Endothelial cell of umbilical vein (primary cell): ENCODE data around the gene ABCC4. TPM values are rescaled to one million over a fixed set of nuclear protein-coding genes. Genes with fewer than 3 reads are reported as not detected.

Source experiments
- BruUV-seq: library from RNA; stranded (reverse); fragments of 400-500 nt; replicated peaks from 2 replicates; lab custom pipeline; 2021; lab: Mats Ljungman, UMichigan
- CTCF ChIA-PET: fragments of 300-600, 350-600 bp; sonication (Branson Sonifier 250); formaldehyde crosslinking; loops from one replicate; lab custom pipeline; 2021; ENCODE audit warnings: antibody characterized with exemption, inconsistent platforms; lab: Charles Lee
- POLR2A ChIA-PET: fragments of 300-600, 350-600 bp; sonication (Branson Sonifier 250); formaldehyde crosslinking; loops from one replicate; lab custom pipeline; 2021; ENCODE audit warnings: antibody characterized with exemption, inconsistent platforms; lab: Charles Lee
- DNase-seq: peaks from one replicate; pipeline ENCODE4 v3.0.0-alpha.2; 2011; ENCODE audit warnings: low read depth, low spot score
- FAIRE-seq: peaks from 2 replicates; lab custom pipeline; 2011; peaks lifted over from hg19 to GRCh38; lab: Jason Lieb, UNC
- H2AFZ ChIP-seq: 2 replicates; pipeline ENCODE4 v1.6.0; 2012; ENCODE audit warnings: low read depth, low read length, control low read depth, inconsistent platforms
- H3K27ac ChIP-seq: 2 replicates; pipeline ENCODE4 v1.5.1; 2011; ENCODE audit warnings: low read depth, mild to moderate bottlenecking, control low read depth, low read length, moderate library complexity; ENCODE audit not compliant: insufficient read depth
- H3K27me3 ChIP-seq, 2 experiments: 2 replicates each; pipeline versions ENCODE4 v1.6.0 to v1.6.1; 2011; ENCODE audit warnings: low read length in 2 of 2, mixed read lengths in 1 of 2; ENCODE audit not compliant: control insufficient read depth in 2 of 2, insufficient read depth in 2 of 2
- H3K36me3 ChIP-seq, 2 experiments: 2 replicates in 1 of 2; 3 replicates in 1 of 2; pipeline ENCODE4 v1.5.1; 2011; ENCODE audit warnings: low read length in 2 of 2, mild to moderate bottlenecking in 1 of 2, moderate library complexity in 1 of 2; ENCODE audit not compliant: control insufficient read depth in 2 of 2, insufficient read depth in 2 of 2; ENCODE audit errors: extremely low read depth in 1 of 2
- H3K4me1 ChIP-seq: 3 replicates; pipeline ENCODE4 v1.5.1; 2011; ENCODE audit warnings: mild to moderate bottlenecking, low read length; ENCODE audit not compliant: control insufficient read depth, insufficient read depth; ENCODE audit errors: extremely low read depth
- H3K4me2 ChIP-seq: 2 replicates; pipeline ENCODE4 v1.6.1; 2011; ENCODE audit warnings: low read length, control low read depth, mixed read lengths; ENCODE audit not compliant: insufficient read depth
- H3K4me3 ChIP-seq, 3 experiments: fragments of 200-600 bp in 1 of 3; sonication (generic), shearing (Covaris generic) in 1 of 3; replicated peaks in 1 of 3; 2 replicates each; pipeline ENCODE4 v1.5.1; 2011 to 2016; ENCODE audit warnings: control low read depth in 3 of 3, low read length in 3 of 3, mild to moderate bottlenecking in 2 of 3, inconsistent platforms in 1 of 3, low read depth in 1 of 3, moderate library complexity in 1 of 3; ENCODE audit not compliant: insufficient read depth in 1 of 3
- H3K79me2 ChIP-seq: 2 replicates; pipeline ENCODE4 v1.6.0; 2012; ENCODE audit warnings: low read length, inconsistent platforms; ENCODE audit not compliant: control insufficient read depth, insufficient read depth
- H3K9ac ChIP-seq: replicated peaks from 2 replicates; pipeline ENCODE3; 2011; ENCODE audit warnings: low read length, control low read depth; ENCODE audit not compliant: insufficient read depth; ENCODE audit errors: extremely low read depth
- H3K9me1 ChIP-seq: replicated peaks from 3 replicates; pipeline ENCODE4 v1.6.0; 2011; ENCODE audit warnings: mild to moderate bottlenecking, low read length; ENCODE audit not compliant: control insufficient read depth, insufficient read depth; ENCODE audit errors: extremely low read depth
- H3K9me3 ChIP-seq: replicated peaks from 2 replicates; pipeline ENCODE4 v1.5.1; 2012; ENCODE audit warnings: low read length, inconsistent platforms; ENCODE audit not compliant: control insufficient read depth, insufficient read depth
- H4K20me1 ChIP-seq: replicated peaks from 2 replicates; pipeline ENCODE3; 2011; ENCODE audit warnings: mild to moderate bottlenecking, low read length; ENCODE audit not compliant: control insufficient read depth, insufficient read depth; ENCODE audit errors: extremely low read depth
- CTCF ChIP-seq, 2 donors: IDR thresholded peaks; 1 replicate in 1 of 2; 2 replicates in 1 of 2; pipeline ENCODE4 v1.5.1; 2011; ENCODE audit warnings: low read length in 2 of 2, mild to moderate bottlenecking in 2 of 2, moderate library complexity in 2 of 2, control low read depth in 1 of 2, inconsistent platforms in 1 of 2, low read depth in 1 of 2; ENCODE audit not compliant: insufficient read depth in 1 of 2; ENCODE audit errors: extremely low read depth in 1 of 2
- EZH2 ChIP-seq: IDR thresholded peaks from 2 replicates; pipeline ENCODE4 v1.6.1; 2012; ENCODE audit warnings: borderline replicate concordance, low read depth, mild to moderate bottlenecking, moderate library complexity, low read length, inconsistent platforms; ENCODE audit not compliant: severe bottlenecking
- FOS ChIP-seq: IDR thresholded peaks from 2 replicates; pipeline ENCODE4 v1.6.1; 2011; ENCODE audit warnings: mild to moderate bottlenecking, low read length, moderate library complexity, borderline replicate concordance; ENCODE audit not compliant: insufficient read depth
- GATA2 ChIP-seq: IDR thresholded peaks from 2 replicates; pipeline ENCODE4 v1.7.0; 2011; ENCODE audit warnings: low read depth, mild to moderate bottlenecking, moderate library complexity, mixed read lengths, low read length; ENCODE audit not compliant: insufficient read length, insufficient read depth
- JUN ChIP-seq: IDR thresholded peaks from 2 replicates; pipeline ENCODE4 v1.6.1; 2011; ENCODE audit warnings: borderline replicate concordance, low read depth; ENCODE audit not compliant: insufficient read length, insufficient read depth
- POLR2A ChIP-seq: IDR thresholded peaks from 2 replicates; pipeline ENCODE4 v1.6.1; 2012; ENCODE audit warnings: low read depth, mild to moderate bottlenecking, control low read depth, low read length
- dilution Hi-C: fragments of 300-500 bp; cut with MboI; formaldehyde crosslinking; loops from one replicate; pipeline ENCODE4 v1.15.0; 2019; ENCODE audit warnings: low sequenced_read_pairs; ENCODE audit not compliant: extremely low pct_ligation_motif_present
- intact Hi-C: fragments of 100-400 bp; cut with micrococcal nuclease; formaldehyde crosslinking; loops from one replicate; pipeline ENCODE4 v1.10.0; 2022
- polyA plus RNA-seq, 4 experiments: library from polyadenylated mRNA; depleted of rRNA in 3 of 4; stranded (reverse) in 3 of 4; unstranded in 1 of 4; fragments of >200 nt; gene quantifications; 2 replicates each; pipeline versions ENCODE4 v1.2.1 to v1.2.3, GENCODE V29; 2011 to 2012; ENCODE audit warnings: missing spikeins in 1 of 4
- total RNA-seq: library from RNA; stranded (reverse); gene quantifications from 2 replicates; pipeline ENCODE4 v1.2.3, GENCODE V29; 2021
- TF ChIP-seq, protein P1 (sequence below): IDR thresholded peaks from 2 replicates; pipeline ENCODE4 v1.6.1; 2011; ENCODE audit not compliant: insufficient read depth, insufficient read length

The ABCC4 gene
- total and polyA plus RNA-seq, 2 donors (not counting 3 experiments of a cell fraction or from before 2014, with no cell fraction given) = 9.2 to 15.9 TPM

DNA sequence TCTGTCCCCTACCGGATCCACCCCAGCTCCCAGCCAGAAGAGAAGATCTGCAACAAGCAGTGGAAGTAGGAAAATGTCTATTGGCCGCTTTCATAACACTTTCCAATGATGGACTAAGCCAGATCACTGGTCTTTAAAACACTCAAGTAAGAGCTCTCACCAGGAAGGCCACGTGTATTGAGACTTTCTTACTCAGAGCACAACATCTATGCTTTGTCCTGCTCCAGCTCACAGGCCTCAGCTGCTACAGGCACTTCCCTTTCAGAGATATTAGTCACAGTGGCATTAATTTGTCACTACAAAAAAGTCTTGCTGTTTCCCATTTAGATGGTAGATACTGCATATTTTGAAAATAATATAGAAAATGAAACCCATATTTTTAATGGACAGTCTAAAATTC lies 164.2 kb downstream of the ABCC4 start:
- H3K9ac ChIP-seq = no peak overlapping the region
- peak overlapping the region; percentile 14 for H3K4me2 ChIP-seq
- no peaks in the 10 kb centered on the region for H3K79me2 ChIP-seq
- H3K27ac ChIP-seq = peak overlapping the region; percentile 52
- no peaks in the 10 kb centered on the region for H3K9me3 ChIP-seq
- dilution Hi-C loops (no loop called here), intact Hi-C loops (no loop called here)
- BruUV-seq = no TSS peak
- CTCF ChIA-PET = interaction anchor here (0.8 to 2.0 kb wide), 5 partner anchors 11 to 170 kb away, joined by 3 to 6 read pairs (median 3); no protein-coding TSS in a partner anchor
- POLR2A ChIA-PET = interaction anchor here (1.1 kb wide), 1 partner anchor 17 kb away, joined by 3 read pairs; no protein-coding TSS in a partner anchor
- DNase-seq (peak; percentile 64), FAIRE-seq (peak; percentile 87)
- H2AFZ ChIP-seq = peak overlapping the region; percentile 40
- no peaks in the 10 kb centered on the region for H4K20me1 ChIP-seq
- TF ChIP-seq GATA2 (no peak), EZH2 (no peak), CTCF (IDR thresholded peaks at IDR 0.05; ENCODE audit: extremely low read depth in 1 of 2, insufficient read depth in 1 of 2, low read depth in 1 of 2, low read length in 2 of 2) (no peak), FOS (peak; percentile 19), POLR2A (no peak), JUN (no peak)
- TF ChIP-seq, protein P1, sequence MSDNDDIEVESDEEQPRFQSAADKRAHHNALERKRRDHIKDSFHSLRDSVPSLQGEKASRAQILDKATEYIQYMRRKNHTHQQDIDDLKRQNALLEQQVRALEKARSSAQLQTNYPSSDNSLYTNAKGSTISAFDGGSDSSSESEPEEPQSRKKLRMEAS = peak; percentile 19
- H3K4me1 ChIP-seq = peaks cover 9% of the 10 kb centered on the region
- H3K36me3 ChIP-seq = no peaks in the 10 kb centered on the region
- H3K27me3 ChIP-seq = no peaks in the 10 kb centered on the region
- H3K4me3 ChIP-seq = no peak overlapping the region
- H3K9me1 ChIP-seq = no peaks in the 10 kb centered on the region
